HT1080 (cell line): Measurements from ENCODE around the gene RSPH6A. TPM values are rescaled to one million over a fixed set of nuclear protein-coding genes. Genes with fewer than 3 reads are reported as not detected.
"Not testable (repeated sequence)": the region's sequence is repeated elsewhere in the genome, so short reads cannot be mapped to it uniquely, and the experiment has no call there.

Source experiments
- DNase-seq: peaks from one replicate; pipeline ENCODE4 v3.0.0-alpha.2; 2015; ENCODE audit warnings: low read depth
- total RNA-seq: library from RNA; depleted of rRNA; stranded (reverse); fragments of >200 nt; shearing (Covaris generic); gene quantifications from 2 replicates; pipeline ENCODE4 v1.2.3, GENCODE V29; 2014

The RSPH6A gene
- total RNA-seq, 1 experiment from 2014 or later, result 0.13 TPM

GRCh38 chr19:45804140-45804958 lies 10.8 kb downstream of the RSPH6A start:
- DNase-seq, result no peak

GRCh38 chr19:45801603-45802175 lies 13.4 kb downstream of the RSPH6A start:
- DNase-seq, result no peak

- peak; percentile 76 for DNase-seq
These were observed 15.0 kb downstream of the RSPH6A start for GRCh38 chr19:45800070-45800553.

GRCh38 chr19:45799541-45799940 lies 15.6 kb downstream of the RSPH6A start:
- not testable (repeated sequence) for DNase-seq

GRCh38 chr19:45798995-45799517 lies 16.1 kb downstream of the RSPH6A start:
- DNase-seq, result peak; percentile 77

GRCh38 chr19:45794627-45795026 lies 20.5 kb downstream of the RSPH6A start:
- no peak for DNase-seq

- DNase-seq, result no peak
These were observed 21.2 kb downstream of the RSPH6A start for GRCh38 chr19:45793876-45794275.

GRCh38 chr19:45793178-45793564 lies 21.9 kb downstream of the RSPH6A start:
- no peak for DNase-seq

GRCh38 chr19:45792470-45793177 lies 22.5 kb downstream of the RSPH6A start, which contains the start of gene DMWD:
DMWD (minus strand) TSS chr19:45792845; CDS start chr19:45792756, 89 bp downstream.
- DNase-seq, result peak; percentile 98

- no peak for DNase-seq
These were observed 23.2 kb downstream of the RSPH6A start for GRCh38 chr19:45791744-45792469.

- no peak for DNase-seq
These were observed 24.2 kb downstream of the RSPH6A start for GRCh38 chr19:45790942-45791341.

- no peak for DNase-seq
These were observed 25.9 kb downstream of the RSPH6A start for GRCh38 chr19:45789035-45789786.

- no peak for DNase-seq
These were observed 28.6 kb downstream of the RSPH6A start for GRCh38 chr19:45786533-45786894.

GRCh38 chr19:45785781-45786532 lies 29.2 kb downstream of the RSPH6A start:
- no peak for DNase-seq

GRCh38 chr19:45785097-45785496 lies 30.0 kb downstream of the RSPH6A start:
- no peak for DNase-seq

- DNase-seq, result no peak
These were observed 31.0 kb downstream of the RSPH6A start for GRCh38 chr19:45784096-45784495.

GRCh38 chr19:45782820-45783785 lies 32.0 kb downstream of the RSPH6A start:
- DNase-seq, result no peak

GRCh38 chr19:45782162-45782691 lies 32.9 kb downstream of the RSPH6A start, which contains the start of gene DMPK:
DMPK (minus strand) TSS chr19:45782490; CDS start chr19:45782352, 138 bp downstream.
- DNase-seq, result no peak
